GM19438 (cell line): ENCODE results near the gene MCF2L.

ENCODE experiments used
- ATAC-seq: cut with Tn5 transposase; IDR thresholded peaks from one replicate; pipeline ENCODE4 v1.9.1; 2021; ENCODE audit warnings: low read depth; ENCODE audit not compliant: unreplicated experiment

The MCF2L gene

DNA sequence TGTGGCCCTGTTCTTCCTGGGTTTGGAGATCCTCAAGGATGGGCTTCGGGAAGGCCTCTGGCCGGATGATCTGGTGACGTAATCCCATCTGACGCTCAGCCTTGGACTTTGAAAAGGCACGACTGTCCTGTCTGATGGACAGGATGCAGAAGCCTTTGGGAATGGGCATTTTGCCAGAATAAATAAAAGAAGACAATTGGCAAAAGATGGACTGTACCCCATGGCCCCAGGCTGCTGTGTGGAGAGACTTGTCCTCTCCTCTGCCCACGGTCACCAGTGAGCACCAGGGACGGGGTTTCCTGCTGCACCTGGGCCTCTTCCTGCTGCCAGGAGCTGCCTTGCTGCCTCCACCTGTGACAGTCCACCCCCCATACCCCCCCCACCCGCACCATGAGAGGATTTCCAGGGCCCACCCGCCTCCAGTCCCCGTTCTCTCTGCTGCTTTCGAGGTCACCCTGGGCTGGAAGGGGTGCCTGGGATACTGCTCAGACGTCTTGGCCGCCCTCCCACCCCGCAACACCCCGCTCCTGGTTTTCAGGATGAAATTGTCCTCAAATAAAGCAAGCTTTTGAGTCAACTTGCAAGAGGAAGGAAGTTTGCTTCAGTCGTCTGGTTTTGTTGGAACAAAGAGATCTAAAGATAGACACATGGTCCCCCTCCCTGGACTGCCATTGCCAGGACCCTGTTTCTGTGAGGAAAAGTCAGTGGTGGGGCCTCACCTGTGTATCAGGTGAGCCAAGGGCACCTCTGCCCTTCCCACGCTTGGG lies 40.9 kb downstream of the MCF2L start:
- ATAC-seq, result no peak

DNA sequence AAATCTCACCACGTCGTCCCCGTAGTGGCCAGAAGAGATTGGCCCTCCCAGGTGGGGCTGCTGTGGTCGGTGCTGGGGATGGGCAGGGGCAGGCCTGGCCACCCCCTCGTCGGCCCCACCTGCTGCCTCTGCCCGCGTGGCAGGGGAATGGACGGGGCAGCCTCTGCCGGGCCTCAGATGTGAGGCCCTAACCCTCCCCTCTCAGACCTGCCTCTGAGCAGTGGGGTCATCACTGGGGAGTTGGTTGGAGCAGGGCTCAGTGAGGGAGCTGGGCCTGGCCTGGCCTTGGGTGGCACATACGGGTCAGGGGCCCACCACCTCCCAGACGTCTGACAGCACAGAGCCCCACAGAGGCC lies 41.5 kb downstream of the MCF2L start:
- ATAC-seq, result no peak

DNA sequence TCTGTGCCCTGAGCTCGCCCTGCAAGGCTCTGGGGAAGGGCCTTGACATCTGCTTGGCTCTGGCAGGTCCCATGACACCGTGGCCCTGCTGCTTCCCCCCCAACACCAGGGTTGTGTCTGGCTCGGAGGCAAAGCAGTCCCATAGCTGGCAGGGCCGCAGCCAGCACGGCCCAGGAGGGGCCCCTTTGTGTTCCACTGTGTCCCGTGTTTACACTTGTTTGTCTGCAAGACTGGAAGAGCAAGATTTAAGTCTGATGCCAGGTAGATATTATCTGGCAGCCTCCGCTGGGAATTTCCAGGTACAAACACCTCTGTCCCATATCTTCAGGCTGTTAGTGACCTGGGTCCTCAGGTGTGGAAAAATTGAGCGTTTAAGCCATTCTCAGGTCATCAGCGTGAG lies 44.3 kb downstream of the MCF2L start:
- no peak for ATAC-seq

DNA sequence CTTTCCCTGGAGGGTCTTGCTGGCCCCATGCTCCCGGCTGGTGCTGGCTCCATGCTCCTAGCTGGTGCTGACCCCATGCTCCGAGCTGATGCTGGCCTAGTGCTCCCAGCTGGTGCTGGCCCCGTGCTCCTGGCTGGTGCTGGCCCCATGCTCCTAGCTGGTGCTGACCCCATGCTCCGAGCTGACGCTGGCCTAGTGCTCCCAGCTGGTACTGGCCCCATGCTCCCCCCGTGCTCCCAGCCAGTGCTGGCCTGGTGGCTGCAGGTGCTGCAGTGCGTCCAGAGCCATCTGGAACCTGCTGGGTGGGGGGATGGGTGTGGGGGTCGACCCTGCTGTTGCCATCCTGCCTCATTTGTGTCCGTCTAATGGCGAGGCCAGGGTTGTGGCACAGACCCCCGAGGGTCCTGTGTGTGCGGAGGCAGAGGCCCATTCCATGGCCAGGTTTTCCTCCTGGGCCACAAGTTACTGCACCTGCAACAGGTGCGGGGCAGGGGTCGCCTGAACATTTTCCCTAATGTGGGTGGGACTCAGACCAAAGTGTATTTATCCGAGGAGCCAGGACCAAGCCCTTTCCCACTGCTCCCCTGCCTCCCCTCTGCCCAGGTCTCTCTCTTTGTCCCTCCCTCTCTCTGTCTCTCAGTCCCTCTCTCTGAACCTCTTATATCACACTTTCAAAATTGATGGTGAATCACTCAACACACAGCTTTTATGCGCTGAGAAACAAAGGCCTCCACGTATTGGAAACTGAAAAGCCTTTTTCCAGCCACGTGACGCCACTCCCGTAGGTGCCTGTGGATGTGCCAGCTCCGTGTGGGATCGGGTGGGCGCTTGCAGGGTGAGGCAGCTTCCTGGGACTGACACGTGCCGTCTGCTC lies 45.1 kb downstream of the MCF2L start:
- ATAC-seq, result no peak

DNA sequence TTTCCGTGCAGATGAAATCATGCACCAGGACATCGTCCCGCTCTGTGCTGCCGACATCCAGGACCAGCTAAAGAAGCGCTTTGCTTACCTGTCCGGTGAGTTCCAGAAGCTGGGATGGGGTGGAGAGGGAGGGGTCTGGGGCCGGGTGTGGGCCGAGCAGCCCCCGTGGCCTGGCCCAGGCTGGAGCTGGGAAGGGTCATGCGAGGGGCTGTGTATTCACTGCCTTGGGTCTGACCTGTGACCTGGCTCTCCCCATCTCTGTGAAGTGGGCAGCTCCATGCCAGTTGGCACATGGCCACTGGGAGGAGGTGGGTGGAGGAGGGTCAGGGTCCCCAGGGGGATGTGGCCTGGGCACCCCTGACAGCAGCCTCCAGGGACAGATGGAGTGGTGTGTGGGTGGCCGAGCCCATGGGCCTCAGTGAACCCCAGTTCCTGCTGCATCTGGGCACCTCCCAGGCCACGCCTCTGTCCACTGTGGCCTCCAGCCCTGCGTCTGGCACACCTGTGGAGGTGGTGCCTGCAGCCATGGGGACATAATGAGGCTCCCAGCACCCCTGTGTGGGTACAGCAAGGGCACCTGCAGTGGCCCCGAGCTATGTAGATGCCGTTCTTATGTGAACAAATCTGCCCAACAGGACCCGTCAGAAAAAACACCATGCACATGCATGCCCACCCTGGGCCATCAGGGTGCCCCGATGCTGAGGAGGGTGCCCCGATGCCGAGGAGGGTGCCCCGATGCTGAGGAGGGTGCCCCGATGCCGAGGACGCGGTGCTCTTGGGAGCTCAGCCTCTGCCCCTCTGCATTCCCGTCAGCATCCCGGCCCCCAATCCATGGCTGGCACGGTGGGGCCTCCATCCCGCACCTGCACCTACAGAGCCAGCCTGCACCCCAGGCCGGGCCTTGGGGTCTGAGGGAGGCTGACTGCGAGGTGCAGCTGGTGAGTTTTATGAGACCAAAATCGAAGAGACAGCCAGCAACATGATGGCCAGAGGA lies 46.0 kb downstream of the MCF2L start:
- no peak for ATAC-seq

DNA sequence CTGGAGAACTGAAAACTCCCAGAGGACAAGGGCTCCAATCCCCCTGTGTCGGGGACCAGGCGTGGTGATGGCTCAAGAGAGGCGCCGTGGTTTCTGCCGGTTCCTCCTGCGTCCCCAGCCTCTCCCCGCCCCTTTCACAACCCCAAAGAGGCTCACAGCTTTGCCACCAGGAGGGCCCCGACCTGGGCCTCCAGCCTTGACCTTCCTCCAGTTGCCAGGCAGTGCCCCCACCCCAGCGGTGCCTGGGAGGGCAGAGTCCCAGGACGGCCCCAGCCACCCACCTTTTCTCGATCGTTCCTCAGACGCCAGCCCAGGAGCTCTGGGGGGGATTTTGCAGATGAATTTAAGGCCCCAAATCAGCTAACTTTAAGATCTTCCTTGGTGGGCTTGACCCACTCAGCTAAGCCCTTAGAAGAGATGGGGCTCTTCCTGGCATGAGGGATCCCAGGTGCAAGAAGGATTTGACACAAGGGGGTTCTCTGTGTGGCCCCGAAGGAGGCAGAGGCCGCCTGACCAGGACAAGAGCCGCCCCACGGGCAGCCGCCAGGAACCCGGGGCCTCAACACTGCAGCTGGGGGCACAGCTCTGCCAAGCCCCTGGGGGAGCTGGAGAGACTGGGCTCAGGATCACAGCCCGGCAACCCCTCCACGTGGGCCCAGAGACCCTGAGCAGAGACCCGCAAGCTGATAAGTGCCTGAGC lies 47.0 kb downstream of the MCF2L start:
- no peak for ATAC-seq

DNA sequence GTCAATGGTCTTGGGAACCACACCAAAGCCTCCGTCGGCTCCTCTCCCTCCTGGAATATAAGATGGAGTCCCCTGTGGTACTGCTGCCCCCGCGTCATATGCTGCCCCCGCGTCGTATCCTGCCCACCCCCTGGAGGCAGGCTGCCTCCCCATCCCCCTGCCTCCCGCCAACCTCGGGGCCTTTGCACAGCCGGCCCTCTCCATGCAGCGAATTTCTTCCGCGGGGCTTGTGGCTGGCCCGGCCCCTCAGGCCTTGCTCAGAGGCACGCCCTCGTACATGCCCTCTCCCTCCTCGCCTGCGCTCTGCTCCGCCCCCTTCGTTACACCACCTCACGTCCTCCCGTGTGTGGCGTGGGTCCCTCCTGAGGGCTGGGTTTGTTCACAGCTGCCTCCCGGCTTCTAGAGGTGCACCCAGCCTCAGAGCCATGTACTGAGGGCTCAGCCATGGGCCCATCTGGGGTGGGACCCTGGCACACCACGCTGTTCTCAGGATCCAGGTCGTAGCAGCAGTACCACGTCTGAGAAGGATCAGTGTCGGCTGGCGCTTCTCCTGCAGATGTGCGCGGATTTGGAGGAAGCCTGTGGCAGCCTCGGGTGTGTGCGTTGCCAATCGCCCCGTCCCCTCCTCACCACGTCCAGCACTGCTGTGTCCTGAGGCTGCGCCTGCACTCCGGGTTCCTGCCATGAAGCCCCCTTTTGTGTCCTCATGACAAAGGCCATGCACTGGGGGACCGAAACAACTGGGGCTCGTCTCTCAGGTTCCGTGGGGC lies 47.7 kb downstream of the MCF2L start:
- no peak for ATAC-seq

DNA sequence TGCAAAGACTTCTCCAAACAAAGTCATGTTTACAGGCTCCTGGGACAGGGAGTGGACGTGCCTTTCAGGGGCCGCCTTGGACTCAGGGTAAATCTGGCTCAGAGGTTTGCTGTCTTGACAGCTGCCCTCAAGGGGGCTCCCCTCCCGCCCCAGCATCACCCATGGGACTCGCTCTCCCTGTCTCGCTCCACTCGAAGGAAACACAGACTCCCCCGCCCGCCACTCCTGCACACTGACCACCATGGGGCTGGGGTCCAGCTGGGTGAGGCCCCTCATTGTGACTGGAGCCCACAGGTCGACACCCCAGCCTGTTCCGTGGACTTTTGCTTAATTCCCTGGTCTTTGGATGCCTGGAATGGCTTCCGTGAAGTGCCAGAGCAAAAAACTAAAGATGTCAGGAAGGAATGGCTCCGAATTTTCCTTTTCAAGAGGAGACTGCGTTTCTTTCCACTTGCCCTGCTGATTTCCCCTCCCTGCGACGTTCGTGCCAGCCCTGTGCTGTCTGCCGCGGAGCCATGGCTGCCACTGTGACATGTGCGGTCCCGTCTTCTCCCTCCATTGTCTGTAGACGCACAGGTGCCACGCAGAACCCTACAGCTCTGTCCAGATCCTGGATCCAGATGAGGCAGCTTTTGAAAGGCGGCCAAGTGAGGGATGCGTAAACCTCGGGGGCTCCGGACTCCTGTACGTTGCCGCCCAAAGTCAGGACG lies 48.6 kb downstream of the MCF2L start:
- no peak for ATAC-seq

DNA sequence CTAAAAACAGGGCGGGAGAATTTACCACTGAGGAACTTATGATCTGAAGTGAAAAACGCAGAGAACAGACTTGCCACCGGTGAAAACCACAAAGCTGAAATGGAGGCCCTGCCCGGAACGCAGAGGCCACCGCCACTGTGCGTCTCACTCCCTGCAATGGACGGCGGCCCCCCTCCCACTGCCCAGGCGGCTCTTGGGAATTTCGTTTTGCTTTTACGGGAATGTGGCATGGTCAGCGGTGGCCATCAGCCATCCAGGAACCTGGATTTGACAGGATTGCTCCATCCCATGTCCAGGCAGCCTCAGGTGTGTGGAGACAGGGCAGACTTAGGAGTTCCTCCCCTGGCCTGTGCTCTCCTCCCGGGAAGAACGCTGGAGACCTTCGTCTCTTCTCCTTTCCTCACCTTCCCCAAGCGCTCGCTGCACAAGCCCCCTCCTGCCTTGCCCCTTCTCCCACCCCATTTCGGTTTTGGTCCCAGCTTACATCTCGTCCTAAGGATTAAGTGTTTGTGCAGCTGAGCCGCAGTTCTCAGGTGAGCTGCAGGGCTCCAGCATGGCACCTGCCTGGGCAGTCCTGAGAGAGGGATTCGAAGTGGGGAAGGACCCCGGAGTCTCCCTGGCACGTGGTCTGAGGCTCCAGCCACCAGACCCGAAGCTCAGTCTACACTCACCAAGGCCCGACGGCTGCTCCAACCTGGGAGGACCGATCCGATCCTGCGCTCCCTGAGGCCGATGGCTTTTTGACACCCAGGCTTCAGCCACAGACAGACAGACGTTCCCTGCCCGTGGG lies 49.9 kb downstream of the MCF2L start:
- ATAC-seq, result no peak

DNA sequence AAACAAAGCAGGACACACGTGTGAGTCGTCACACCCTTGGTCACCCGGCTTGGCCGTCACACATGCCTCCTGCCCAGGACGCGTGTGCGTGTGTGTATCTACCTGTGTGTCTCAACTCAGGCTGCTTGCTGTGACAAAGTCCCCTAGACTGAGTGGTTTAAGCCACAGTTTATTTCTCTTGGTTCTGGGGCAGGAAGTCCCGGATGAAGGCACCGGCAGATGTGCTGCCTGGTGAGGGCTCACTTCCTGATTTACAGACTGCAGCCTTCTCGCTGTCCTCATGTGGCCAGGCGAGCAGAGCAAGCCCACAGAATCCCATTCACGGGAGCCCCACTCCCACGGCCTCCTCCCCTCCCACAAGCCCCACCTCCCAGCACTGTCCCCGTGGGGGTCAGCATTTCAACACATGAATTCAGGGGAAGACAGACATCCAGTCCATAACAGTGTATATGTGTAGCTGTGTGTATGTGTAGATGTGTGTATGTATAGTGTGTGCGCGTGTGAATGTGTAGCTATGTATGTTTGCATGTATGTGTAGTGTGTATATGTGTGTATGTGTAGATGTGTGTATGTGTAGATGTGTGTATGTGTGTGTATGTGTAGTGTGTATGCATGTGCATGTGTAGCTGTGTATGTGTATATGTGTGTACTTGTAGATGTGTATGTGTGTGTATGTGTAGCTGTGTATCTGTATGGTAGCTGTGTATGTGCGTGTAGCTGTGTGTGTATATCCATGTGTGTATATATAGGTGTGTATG lies 51.5 kb downstream of the MCF2L start:
- no peak for ATAC-seq

DNA sequence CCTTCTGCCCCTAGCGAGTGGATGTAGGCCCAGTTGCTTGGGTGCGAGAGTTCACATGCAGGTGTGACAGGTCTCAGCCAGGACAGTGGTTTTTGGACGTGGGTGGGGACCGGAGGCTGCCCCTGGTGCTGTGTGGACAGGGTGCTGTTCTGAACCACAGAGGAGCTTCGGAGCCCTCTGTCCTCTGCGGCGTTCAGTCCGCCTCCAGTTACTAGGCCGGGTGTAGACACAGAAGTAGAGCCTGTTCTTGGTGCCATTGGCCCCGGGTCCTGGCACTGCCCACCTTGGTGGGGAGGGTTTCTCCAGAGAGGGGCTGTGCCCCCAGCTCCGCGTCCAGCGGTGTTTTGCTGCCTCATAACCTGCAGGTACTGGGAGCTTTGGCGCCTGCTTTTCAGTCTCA lies 52.4 kb downstream of the MCF2L start:
- ATAC-seq, result no peak

DNA sequence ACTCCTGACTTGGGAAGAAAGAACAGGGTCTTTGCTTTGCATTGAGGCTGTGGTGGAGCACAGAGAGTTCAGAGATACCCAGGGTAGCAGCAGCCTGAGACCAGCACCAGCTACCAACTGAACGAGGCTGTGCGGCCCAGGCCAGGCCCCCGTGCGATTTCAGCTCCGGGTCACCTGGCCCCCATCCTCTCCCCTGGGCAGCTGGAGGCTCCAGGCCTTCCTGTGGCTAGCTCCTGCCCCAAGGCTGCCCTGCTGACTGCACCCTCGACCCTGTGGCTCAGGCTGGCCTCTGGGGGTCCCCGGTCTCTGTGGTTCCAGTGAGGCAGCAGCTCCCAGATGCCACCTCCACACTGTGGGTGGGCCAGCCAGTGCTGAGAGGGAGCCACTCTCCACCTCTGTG lies 52.8 kb downstream of the MCF2L start:
- no peak for ATAC-seq

DNA sequence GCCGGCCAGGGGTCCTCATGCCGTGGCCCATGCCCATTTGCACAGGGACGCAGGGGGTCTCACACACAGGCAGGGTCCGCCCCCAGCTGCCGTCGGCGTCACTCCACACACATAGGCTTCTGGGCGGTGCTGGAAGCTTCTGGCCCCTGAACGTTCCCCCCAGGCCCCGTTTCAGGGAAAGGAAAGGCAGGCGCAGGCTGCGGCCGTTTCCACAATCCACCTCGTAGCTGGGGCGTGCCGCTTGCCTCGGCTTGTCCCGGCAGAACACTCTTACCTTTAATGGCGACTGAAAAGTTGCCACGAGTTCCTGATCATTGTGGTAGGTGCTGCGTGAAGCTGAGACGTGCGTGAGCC lies 53.4 kb downstream of the MCF2L start:
- ATAC-seq, result no peak

DNA sequence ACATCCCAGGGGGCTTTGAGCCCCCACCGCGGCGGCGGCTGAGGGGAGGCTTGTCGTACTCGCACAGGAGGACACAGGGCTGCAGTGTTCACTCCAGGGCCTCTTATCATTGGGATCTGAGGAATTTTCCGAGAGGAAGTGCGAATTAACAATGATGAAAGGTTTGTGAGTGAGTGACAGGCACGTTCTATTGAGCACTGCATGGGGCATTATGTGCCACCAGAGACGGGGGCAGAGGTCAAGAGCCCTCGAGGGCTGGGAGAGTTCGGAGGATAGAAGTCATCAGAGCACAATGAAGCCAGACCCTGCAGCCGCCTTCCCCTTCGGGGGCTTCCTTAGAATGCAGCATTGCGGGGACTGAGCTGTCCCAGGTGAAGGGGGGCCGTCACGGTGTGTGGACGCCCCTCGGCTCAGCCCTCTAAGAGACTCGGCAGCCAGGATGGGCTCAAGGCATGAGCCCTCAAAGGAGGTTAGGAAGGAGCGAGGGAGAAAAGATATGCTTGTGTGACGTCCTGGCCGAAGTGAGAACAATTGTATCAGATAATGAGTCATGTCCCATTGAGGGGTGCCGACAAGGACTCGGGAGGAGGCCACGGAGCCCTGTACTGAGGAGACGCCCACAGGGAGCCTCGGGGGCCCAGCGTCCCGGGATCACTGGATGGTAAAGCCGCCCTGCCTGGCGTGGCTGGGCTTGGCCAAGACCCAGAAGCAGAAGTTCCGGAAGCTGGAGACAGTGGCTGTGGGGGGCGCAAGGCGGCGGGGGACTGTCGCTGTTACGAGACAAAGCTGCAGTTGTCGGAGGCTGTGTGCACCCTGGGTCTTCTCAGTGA lies 53.9 kb downstream of the MCF2L start:
- no peak for ATAC-seq

DNA sequence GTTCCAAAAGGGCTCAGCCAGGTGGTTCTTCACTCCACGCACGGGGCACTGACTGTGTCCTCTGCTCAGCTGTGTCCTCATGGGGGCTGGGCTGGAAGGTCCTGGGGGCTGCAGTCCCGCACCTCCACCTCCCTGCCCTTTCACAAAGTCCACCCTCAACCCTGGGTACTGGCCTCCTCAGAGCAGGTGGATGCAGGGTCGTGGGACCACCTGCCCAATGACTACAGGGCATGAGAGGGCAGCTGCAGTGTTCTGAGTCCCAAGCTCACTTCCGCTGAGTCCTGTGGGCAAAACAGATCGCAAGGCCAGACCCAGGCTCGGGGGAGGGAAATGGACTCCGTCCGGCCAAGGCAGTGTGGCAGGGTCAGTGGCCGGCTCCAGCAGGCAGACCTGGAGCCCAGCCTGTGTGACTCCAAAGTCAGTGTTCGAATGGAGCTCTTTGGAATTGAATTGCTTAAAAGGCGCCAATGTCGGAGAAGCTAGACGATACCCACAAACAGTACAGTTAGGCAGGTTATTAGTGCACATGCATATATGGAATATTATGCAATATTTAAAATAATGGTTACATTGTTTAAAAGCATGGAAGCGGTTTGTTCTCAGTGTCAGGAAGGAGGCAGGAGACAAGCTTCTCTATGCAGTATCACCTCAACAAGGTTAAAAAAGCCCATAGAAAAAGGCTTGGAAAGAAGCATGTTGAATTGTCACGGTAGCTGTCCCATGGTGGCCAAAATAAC lies 54.8 kb downstream of the MCF2L start:
- ATAC-seq, result no peak

DNA sequence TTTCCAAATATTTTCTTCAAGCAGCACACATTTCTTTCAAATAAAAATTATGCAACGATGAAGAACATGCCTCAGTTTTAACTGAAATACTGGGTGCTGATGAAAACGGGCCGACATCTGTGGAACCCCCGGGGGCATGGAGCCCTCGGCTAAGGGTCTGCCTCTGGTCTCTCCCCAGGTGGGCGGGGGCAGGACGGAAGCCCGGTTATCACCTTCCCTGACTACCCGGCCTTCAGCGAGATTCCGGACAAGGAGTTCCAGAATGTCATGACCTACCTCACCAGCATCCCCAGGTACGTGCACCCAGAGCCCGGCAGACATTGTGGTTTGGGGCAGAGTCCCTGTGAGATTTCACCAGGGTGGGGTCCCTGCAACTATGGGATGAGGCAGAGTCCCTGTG lies 55.5 kb downstream of the MCF2L start:
- no peak for ATAC-seq
